HEK293 (cell line): Measurements from ENCODE around the gene SIRPA.

Experiments used
- CTCF ChIA-PET: fragments of 350-600 bp; formaldehyde crosslinking; extraction: SDS; loops from one replicate; lab custom pipeline; 2021; ENCODE audit warnings: antibody characterized with exemption; lab: Yijun Ruan, JAX
- POLR2A ChIA-PET: fragments of 300-600 bp; formaldehyde crosslinking; extraction: SDS; loops from one replicate; lab custom pipeline; 2020; ENCODE audit warnings: antibody characterized with exemption, inconsistent platforms; lab: Yijun Ruan, JAX
- H3K27ac ChIP-seq: fragments of 200-500 bp; sonication (Bioruptor generic); 2 replicates; pipeline ENCODE4 v1.5.1; 2014; ENCODE audit warnings: low read depth, low read length, control low read depth, inconsistent platforms; ENCODE audit errors: extremely low read depth
- H3K36me3 ChIP-seq, 2 experiments: fragments of 200-500 bp in 1 of 2; sonication (Bioruptor generic) in 1 of 2; 1 replicate in 1 of 2; 2 replicates in 1 of 2; pipeline ENCODE4 v1.5.1; 2014 to 2017; ENCODE audit warnings: inconsistent platforms in 2 of 2, low read length in 2 of 2; ENCODE audit not compliant: control insufficient read depth in 2 of 2, insufficient read depth in 1 of 2
- H3K4me1 ChIP-seq: fragments of 200-500 bp; sonication (Bioruptor generic); 2 replicates; pipeline ENCODE4 v1.5.1; 2014; ENCODE audit warnings: mild to moderate bottlenecking, low read length, inconsistent platforms; ENCODE audit not compliant: control insufficient read depth, insufficient read depth
- H3K4me3 ChIP-seq: 2 replicates; pipeline ENCODE4 v1.5.1; 2011; ENCODE audit warnings: low read depth, mild to moderate bottlenecking, control low read depth, low read length, moderate library complexity
- H3K9me3 ChIP-seq: fragments of 200-500 bp; sonication (Bioruptor generic); 2 replicates; pipeline ENCODE4 v1.5.1; 2014; ENCODE audit warnings: low read depth, low read length, inconsistent platforms; ENCODE audit not compliant: control insufficient read depth, insufficient read depth
- EGR2 ChIP-seq: fragments of 450-650 bp; formaldehyde crosslinking; IDR thresholded peaks from 2 replicates; pipeline ENCODE4 v1.5.1; 2016; ENCODE audit warnings: low read depth, missing biosample characterization, missing genetic modification characterization
- IKZF3 ChIP-seq: fragments of 450-650 bp; IDR thresholded peaks from 2 replicates; pipeline ENCODE4 v1.5.0; 2018; ENCODE audit warnings: missing biosample characterization, mild to moderate bottlenecking, missing genetic modification characterization, moderate library complexity
- WT1 ChIP-seq: fragments of 450-650 bp; formaldehyde crosslinking; IDR thresholded peaks from 2 replicates; pipeline ENCODE4 v1.5.1; 2016; ENCODE audit warnings: missing biosample characterization, missing genetic modification characterization
- ZBTB17 ChIP-seq: fragments of 450-650 bp; formaldehyde crosslinking; IDR thresholded peaks from 2 replicates; pipeline ENCODE4 v1.5.1; 2016; ENCODE audit warnings: missing biosample characterization, missing genetic modification characterization
- ZFP69B ChIP-seq: fragments of 450-650 bp; formaldehyde crosslinking; IDR thresholded peaks from 2 replicates; pipeline ENCODE4 v1.5.1; 2016; ENCODE audit warnings: missing biosample characterization, missing genetic modification characterization
- ZNF221 ChIP-seq: fragments of 450-650 bp; formaldehyde crosslinking; IDR thresholded peaks from 2 replicates; pipeline ENCODE4 v1.5.1; 2017; ENCODE audit warnings: missing biosample characterization, missing genetic modification characterization, borderline replicate concordance
- ZNF366 ChIP-seq: fragments of 450-650 bp; formaldehyde crosslinking; conservative IDR thresholded peaks from 2 replicates; pipeline ENCODE4 v1.5.1; 2016; ENCODE audit warnings: missing biosample characterization, missing genetic modification characterization
- ZNF404 ChIP-seq: fragments of 450-650 bp; formaldehyde crosslinking; IDR thresholded peaks from 2 replicates; pipeline ENCODE4 v1.5.1; 2017; ENCODE audit warnings: missing biosample characterization, missing genetic modification characterization
- ZNF792 ChIP-seq: fragments of 450-650 bp; formaldehyde crosslinking; IDR thresholded peaks from 2 replicates; pipeline ENCODE4 v1.5.1; 2016; ENCODE audit warnings: missing biosample characterization, missing genetic modification characterization
- TF ChIP-seq, protein P1 (sequence below): fragments of 450-650 bp; formaldehyde crosslinking; IDR thresholded peaks from 2 replicates; pipeline ENCODE4; 2016; ENCODE audit warnings: missing biosample characterization, missing genetic modification characterization
- TF ChIP-seq, protein P2 (sequence below): fragments of 450-650 bp; formaldehyde crosslinking; IDR thresholded peaks from 2 replicates; pipeline ENCODE4 v1.5.1; 2016; ENCODE audit warnings: missing biosample characterization, missing genetic modification characterization, borderline replicate concordance
- TF ChIP-seq, protein P3 (sequence below): fragments of 450-650 bp; formaldehyde crosslinking; IDR thresholded peaks from 2 replicates; pipeline ENCODE4 v1.5.1; 2016; ENCODE audit warnings: missing biosample characterization, missing genetic modification characterization
- TF ChIP-seq, protein P4 (sequence below): fragments of 450-650 bp; formaldehyde crosslinking; IDR thresholded peaks from 2 replicates; pipeline ENCODE4 v1.5.1; 2016; ENCODE audit warnings: missing biosample characterization, missing genetic modification characterization

The SIRPA gene

DNA sequence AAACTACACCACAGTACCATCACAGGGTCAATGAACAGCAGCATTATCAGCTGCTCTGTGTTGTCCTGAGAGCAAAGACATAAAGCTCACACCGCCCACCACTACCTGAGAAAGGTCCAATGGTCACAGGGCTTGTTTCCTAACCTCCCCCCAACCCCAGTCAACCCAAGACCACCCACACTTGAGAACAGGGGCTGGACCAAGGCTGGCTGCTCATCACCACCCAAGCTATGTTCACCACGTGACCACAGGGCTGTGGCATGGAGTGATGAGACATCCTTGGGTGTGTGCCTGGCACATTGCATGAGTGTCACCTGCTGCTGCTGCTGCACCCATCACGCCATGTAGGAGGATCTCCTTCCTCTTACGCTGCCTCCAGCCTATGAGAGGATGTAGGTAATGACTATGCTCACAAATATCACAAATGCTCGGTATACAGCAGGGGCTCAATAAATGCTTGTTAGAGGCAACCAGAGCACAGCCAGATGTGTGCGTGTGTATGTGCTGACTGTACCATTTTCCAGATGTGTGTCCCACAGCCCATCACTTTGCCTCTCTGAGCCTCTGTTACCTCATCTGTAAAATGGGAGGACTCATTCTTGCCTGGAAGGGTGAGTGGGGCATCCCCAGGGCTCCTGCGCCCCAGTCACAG, 23.3 kb upstream of the SIRPA start:
- no peaks in the 10 kb centered on the region for H3K36me3 ChIP-seq
- no peaks in the 10 kb centered on the region for H3K4me1 ChIP-seq
- H3K27ac ChIP-seq: no peak overlapping the region
- CTCF ChIA-PET: interaction anchor here (0.6 kb wide), 1 partner anchor 326 kb away, joined by 3 read pairs; no protein-coding TSS in a partner anchor
- no peak overlapping the region for H3K4me3 ChIP-seq
- TF ChIP-seq, protein P1, sequence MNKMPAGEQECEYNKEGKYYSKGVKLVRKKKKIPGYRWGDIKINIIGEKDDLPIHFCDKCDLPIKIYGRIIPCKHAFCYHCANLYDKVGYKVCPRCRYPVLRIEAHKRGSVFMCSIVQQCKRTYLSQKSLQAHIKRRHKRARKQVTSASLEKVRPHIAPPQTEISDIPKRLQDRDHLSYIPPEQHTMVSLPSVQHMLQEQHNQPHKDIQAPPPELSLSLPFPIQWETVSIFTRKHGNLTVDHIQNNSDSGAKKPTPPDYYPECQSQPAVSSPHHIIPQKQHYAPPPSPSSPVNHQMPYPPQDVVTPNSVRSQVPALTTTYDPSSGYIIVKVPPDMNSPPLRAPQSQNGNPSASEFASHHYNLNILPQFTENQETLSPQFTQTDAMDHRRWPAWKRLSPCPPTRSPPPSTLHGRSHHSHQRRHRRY (tag by site-specific recombination): no peak
- TF ChIP-seq ZFP69B (no peak), ZNF221 (tag by site-specific recombination) (no peak), ZNF792 (tag by site-specific recombination) (no peak)
- TF ChIP-seq, protein P2, sequence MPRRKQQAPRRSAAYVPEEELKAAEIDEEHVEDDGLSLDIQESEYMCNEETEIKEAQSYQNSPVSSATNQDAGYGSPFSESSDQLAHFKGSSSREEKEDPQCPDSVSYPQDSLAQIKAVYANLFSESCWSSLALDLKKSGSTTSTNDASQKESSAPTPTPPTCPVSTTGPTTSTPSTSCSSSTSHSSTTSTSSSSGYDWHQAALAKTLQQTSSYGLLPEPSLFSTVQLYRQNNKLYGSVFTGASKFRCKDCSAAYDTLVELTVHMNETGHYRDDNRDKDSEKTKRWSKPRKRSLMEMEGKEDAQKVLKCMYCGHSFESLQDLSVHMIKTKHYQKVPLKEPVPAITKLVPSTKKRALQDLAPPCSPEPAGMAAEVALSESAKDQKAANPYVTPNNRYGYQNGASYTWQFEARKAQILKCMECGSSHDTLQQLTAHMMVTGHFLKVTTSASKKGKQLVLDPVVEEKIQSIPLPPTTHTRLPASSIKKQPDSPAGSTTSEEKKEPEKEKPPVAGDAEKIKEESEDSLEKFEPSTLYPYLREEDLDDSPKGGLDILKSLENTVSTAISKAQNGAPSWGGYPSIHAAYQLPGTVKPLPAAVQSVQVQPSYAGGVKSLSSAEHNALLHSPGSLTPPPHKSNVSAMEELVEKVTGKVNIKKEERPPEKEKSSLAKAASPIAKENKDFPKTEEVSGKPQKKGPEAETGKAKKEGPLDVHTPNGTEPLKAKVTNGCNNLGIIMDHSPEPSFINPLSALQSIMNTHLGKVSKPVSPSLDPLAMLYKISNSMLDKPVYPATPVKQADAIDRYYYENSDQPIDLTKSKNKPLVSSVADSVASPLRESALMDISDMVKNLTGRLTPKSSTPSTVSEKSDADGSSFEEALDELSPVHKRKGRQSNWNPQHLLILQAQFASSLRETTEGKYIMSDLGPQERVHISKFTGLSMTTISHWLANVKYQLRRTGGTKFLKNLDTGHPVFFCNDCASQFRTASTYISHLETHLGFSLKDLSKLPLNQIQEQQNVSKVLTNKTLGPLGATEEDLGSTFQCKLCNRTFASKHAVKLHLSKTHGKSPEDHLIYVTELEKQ (tag by site-specific recombination): no peak
- no peaks in the 10 kb centered on the region for H3K9me3 ChIP-seq
- POLR2A ChIA-PET: no interaction called here

DNA sequence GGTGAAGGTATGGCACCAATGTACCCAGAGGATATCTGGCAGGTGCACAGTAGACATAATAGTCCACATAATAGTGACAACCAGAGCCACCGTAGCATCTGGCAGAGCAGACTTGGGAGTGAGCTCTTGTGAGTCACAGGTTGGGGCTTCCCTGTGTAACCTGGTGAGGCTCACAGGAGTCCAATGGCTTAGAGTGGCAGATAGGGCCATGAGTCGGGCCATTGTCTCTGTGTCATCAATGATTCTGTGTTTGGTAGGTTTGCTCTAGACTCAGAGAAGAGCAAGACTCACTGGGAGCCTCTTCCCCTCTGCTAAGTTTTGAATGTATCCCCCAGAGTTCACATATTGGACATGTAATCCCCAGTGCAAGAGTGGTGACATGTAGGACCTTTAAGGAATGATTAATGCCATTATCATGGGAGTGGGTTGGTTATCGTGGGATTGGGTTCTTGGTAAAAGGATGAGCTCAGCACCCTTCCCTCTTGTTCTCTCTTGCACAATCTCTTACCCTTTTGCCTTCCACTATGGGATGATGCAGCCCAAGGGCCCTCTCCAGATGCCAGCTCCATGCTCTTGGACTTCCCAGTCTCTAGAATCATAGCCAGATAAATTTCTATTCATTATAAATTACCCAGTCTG, 22.6 kb upstream of the SIRPA start:
- ChIA-PET CTCF (no interaction called here), POLR2A (no interaction called here)
- TF ChIP-seq EGR2 (tag by site-specific recombination) (0 out of 2 replicates have a peak, but pooled peaks have one; percentile 10), WT1 (tag by site-specific recombination) (no peak), IKZF3 (tag by site-specific recombination) (no peak), ZNF404 (tag by site-specific recombination) (no peak), ZNF366 (tag by site-specific recombination) (no peak)
- TF ChIP-seq, protein P3, sequence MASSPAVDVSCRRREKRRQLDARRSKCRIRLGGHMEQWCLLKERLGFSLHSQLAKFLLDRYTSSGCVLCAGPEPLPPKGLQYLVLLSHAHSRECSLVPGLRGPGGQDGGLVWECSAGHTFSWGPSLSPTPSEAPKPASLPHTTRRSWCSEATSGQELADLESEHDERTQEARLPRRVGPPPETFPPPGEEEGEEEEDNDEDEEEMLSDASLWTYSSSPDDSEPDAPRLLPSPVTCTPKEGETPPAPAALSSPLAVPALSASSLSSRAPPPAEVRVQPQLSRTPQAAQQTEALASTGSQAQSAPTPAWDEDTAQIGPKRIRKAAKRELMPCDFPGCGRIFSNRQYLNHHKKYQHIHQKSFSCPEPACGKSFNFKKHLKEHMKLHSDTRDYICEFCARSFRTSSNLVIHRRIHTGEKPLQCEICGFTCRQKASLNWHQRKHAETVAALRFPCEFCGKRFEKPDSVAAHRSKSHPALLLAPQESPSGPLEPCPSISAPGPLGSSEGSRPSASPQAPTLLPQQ: no peak

DNA sequence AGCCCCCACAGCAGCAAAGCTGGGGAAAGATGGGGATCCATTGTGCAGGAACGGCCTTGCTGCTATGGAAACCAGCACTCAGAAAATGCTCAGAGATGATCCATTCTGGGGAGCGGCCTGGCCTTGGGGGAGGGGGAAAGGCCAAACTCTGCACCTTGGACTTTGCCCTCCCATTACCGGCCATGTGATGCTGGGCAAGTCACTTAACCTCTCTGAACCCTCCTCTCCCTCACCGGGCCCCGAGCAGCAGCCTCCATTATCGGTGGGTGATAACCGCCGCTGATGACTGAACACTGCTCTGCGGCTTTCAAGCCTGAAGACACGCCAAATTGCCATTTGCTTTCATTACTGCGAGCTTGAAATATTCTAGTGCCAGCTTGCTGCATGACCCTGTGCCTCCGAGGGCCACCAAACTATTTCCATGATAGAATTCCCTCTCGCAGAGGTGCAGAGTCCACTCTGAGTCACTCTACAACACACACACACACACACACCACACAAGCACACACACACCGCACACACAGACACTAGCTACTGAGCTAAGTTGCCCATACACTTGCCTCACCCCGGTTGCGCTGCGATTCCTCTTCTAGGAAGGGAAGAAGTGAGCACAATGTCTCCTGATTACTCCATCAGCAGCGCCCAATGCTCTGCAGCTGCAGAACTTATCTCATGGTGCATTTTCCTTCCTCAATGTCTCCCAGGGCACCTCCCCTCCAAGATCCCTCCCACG, 20.6 kb upstream of the SIRPA start:
- ChIA-PET CTCF (no interaction called here), POLR2A (no interaction called here)
- H3K4me1 ChIP-seq: 0 out of 2 replicates have a peak, but pooled peaks cover under 1% of the 10 kb centered on the region
- no peak overlapping the region for H3K27ac ChIP-seq
- H3K4me3 ChIP-seq: no peak overlapping the region
- no peaks in the 10 kb centered on the region for H3K36me3 ChIP-seq
- no peaks in the 10 kb centered on the region for H3K9me3 ChIP-seq
- TF ChIP-seq, protein P4, sequence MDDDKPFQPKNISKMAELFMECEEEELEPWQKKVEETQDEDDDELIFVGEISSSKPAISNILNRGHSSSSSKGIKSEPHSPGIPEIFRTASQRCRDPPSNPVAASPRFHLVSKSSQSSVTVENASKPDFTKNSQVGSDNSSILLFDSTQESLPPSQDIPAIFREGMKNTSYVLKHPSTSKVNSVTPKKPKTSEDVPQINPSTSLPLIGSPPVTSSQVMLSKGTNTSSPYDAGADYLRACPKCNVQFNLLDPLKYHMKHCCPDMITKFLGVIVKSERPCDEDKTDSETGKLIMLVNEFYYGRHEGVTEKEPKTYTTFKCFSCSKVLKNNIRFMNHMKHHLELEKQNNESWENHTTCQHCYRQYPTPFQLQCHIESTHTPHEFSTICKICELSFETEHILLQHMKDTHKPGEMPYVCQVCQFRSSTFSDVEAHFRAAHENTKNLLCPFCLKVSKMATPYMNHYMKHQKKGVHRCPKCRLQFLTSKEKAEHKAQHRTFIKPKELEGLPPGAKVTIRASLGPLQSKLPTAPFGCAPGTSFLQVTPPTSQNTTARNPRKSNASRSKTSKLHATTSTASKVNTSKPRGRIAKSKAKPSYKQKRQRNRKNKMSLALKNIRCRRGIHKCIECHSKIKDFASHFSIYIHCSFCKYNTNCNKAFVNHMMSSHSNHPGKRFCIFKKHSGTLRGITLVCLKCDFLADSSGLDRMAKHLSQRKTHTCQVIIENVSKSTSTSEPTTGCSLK: no peak
- TF ChIP-seq ZBTB17: peak; percentile 26; the same call in 1 of the 2 replicates

More for the DNA sequence above, 22.6 kb upstream of the SIRPA start:
- H3K27ac ChIP-seq: no peak overlapping the region
- H3K9me3 ChIP-seq: no peaks in the 10 kb centered on the region
- no peak overlapping the region for H3K4me3 ChIP-seq
- H3K4me1 ChIP-seq: no peaks in the 10 kb centered on the region
- H3K36me3 ChIP-seq: no peaks in the 10 kb centered on the region
